Activated T-cell treated with anti-CD3 and anti-CD28 coated beads, Interleukin-2, amount 50 U/mL, for 48 hours (primary cell): ENCODE measurements around the gene SIRPB1.
"Not testable (repeated sequence)": the region's sequence is repeated elsewhere in the genome, so short reads cannot be mapped to it uniquely, and the experiment has no call there.

ENCODE experiments used
- DNase-seq, 2 experiments: peaks; one replicate each; pipeline ENCODE4 v3.0.0-alpha.2; 2020

SIRPB1 gene

DNA sequence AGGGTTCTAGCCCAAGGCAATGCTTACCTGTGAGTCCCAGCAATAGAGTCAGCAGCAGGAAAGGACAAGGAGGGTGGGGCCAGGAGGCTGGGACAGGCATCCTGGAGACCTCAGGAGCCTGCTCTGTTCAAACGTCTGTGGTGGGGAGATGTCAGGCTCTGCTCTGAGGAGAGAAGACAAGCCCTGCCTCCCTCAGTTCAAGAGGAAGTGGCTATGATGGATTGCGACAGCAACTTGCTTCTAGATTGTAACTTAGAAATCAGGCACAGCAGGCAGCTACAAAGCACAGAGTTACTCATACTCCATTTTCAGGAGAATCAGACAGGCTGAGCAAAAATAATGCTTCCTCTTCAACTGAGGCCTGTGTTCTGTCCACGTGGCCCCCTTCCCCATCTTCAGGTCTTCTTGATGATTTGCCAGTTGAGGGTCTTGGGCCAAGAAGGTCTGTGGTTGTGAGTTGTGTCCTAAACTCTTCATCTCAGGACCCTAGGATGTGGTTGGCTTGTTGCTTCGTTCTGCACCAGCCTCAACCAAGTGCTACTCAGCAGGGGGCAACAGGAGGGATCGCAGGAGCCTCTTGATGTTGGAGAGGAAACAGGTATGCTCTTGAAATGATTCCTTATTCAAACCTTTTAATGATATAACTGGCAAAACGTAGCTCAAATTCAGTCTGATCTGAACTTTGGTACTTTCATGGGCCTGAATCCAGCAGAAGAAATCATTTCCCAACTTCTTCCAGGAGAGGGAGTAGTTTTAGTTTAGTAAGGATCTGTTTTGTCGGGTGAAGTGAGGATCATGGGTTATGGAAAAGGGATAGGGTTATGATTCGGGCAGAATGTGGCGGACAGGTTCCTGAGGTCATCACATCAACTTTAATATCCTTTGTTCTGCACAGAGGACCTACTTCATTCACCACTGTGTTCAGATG, 31.0 kb downstream of the SIRPB1 start:
- no peak for DNase-seq

DNA sequence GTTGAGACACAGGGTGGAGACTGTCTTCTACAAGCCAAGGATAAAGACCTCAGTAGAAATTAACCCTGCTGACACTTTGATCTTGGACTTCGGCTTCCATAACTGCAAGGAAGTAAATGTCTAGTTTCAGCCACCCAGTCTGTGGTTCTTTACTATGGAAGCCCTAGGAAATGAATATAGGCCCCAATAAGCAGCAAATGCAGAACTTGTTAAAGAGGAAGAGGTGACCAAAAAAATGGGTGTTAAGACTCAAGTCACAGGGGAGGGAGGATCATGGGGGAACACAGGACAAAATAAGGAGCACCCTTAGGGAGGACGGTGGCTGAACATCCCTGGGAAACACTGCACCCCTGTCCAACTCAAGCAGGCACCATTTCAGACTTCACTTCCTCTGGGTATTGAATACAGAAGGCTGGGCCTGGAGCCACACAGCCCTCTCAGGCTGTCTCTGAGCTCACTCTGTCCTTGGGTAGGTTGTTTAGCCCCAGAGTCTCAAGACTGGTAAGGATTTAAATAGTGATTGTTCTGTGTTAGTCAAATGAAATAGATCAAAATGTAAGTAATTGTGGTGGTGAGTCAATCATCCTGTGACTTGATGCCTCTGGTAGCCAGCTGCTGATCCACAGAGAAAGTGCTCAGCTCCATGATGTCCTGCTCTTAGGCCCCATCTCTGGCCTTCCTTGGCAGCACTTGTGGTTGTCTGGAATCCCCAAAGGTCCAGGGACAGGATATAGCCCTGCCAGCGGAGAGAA, 31.9 kb downstream of the SIRPB1 start:
- DNase-seq = no peak

DNA sequence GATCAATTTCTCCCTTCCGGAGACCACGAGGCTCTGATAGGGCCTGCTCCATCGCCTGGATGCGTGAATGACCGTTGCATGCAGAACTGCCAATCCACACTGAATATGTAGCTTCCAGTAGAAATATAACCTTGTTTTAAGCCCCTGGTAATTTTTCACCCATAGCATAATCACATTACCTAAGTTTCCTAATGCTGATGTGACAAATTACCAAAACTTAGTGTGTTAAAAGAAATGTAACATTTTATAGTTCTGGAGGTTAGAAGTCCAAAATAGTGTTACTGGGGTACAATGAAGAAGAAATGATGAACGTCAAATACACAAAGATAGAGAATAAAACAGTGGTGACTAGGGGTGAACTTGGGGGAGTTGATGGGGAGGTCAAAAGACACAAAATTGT, 40.3 kb downstream of the SIRPB1 start:
- DNase-seq = no peak

DNA sequence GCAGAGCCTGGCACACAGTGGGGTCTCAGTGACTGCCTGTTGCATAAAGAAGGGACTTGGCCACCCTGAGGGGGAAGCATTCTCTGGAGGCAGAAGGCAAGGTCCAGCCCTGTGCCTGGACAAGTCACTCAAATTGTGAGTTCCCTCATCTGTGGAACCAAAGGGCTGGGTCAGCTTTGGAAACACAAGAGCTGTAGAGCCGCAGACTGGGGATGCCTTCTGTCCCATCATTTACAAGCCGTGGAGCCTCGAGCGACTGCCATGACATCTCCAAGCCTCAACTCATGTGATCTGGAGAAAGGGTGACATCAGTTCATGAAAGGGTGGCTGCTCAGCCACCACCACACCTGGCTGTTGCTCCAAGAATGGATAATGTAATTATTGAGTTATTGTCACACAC, 41.9 kb downstream of the SIRPB1 start:
- no peak for DNase-seq

DNA sequence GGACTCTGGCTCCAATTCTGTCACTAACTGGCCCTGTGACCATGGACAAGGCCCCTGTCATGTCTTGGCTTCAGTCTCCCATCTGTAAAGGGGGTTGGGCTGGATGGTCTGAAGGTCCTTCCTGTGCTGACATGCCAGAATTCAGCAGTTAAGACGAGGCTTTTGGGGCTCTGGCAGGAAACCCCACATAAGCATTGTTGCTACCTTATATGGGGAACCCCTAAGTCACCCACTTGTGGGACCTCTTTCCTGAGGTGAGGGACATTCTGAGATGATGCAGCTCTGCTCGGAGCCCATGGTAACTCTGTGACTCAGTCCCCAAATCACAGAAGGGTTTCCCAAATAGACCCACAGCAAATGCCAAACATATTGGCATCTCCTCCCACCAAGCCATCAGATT, 42.5 kb downstream of the SIRPB1 start:
- DNase-seq = not testable (repeated sequence)

DNA sequence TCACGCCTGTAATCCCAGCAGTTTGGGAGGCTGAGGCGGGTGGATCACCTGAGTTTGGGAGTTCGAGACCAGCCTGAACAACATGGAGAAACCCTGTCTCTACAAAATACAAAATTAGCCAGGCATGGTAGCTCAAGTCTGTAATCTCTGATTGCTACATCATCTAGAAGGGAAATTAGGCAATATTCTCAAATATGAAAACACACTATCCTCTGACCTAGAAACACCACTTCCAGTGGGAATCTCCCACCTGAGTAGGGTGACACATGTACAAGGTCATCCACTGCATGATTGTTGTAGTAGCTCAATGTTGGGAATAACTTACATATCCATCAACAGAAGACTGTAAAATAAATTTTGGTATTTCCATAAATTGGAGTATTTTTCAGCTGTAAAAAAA, 43.2 kb downstream of the SIRPB1 start:
- no peak for DNase-seq

DNA sequence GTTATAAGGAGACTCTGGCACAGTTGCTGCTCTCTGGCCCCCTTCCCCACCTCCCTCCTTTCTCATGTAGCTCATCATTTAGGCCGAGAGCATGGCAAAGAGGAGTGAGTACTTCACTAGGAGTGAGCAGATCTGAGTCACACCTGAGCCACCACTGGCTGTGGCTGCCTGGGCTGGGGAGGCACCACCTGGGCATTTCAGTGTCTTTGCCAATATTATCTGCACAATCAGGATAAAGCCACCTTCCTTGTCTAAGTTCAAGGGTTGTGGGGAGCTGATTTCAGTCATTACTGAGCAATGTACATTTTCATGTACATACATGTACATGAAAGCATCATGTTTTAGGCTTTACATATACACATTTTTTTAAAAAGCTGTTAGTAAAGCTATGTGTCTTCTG, 43.8 kb downstream of the SIRPB1 start:
- peak in 1 of 2 experiments; percentile 46 for DNase-seq

DNA sequence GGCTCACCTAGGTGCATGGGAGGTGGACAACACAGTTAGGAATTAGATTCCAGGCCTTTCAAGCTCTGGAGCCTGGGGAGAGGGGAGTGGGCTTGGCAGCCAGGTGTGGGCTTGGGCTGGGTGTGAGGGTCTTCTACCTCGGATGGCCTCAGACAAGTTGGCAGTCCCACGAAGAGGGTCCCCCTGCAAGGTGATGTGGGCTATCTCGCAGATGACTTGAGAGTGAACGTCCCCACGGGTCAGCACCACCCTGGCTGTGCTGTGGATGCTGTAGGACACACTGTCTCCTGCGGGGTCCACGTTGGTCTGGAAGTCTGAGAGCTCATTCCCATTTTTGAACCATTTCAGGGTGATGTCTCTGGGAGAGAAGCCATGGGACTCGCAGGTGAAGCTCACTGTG, 48.2 kb downstream of the SIRPB1 start:
- DNase-seq = not testable (repeated sequence)
